HEK293 (cell line): ENCODE measurements around the gene UBE2J2.
A peak's percentile ranks its signal among the peaks of the same experiment; 100 is the strongest.

Experiments
- CTCF ChIA-PET: fragments of 350-600 bp; formaldehyde crosslinking; extraction: SDS; loops from one replicate; lab custom pipeline; 2021; ENCODE audit warnings: antibody characterized with exemption; lab: Yijun Ruan, JAX
- POLR2A ChIA-PET: fragments of 300-600 bp; formaldehyde crosslinking; extraction: SDS; loops from one replicate; lab custom pipeline; 2020; ENCODE audit warnings: antibody characterized with exemption, inconsistent platforms; lab: Yijun Ruan, JAX
- H3K27ac ChIP-seq: fragments of 200-500 bp; sonication (Bioruptor generic); 2 replicates; pipeline ENCODE4 v1.5.1; 2014; ENCODE audit warnings: low read depth, low read length, control low read depth, inconsistent platforms; ENCODE audit errors: extremely low read depth
- H3K36me3 ChIP-seq, 2 experiments: fragments of 200-500 bp in 1 of 2; sonication (Bioruptor generic) in 1 of 2; 1 replicate in 1 of 2; 2 replicates in 1 of 2; pipeline ENCODE4 v1.5.1; 2014 to 2017; ENCODE audit warnings: inconsistent platforms in 2 of 2, low read length in 2 of 2; ENCODE audit not compliant: control insufficient read depth in 2 of 2, insufficient read depth in 1 of 2
- H3K4me1 ChIP-seq: fragments of 200-500 bp; sonication (Bioruptor generic); 2 replicates; pipeline ENCODE4 v1.5.1; 2014; ENCODE audit warnings: mild to moderate bottlenecking, low read length, inconsistent platforms; ENCODE audit not compliant: control insufficient read depth, insufficient read depth
- H3K4me3 ChIP-seq: 2 replicates; pipeline ENCODE4 v1.5.1; 2011; ENCODE audit warnings: low read depth, mild to moderate bottlenecking, control low read depth, low read length, moderate library complexity
- H3K9me3 ChIP-seq: fragments of 200-500 bp; sonication (Bioruptor generic); 2 replicates; pipeline ENCODE4 v1.5.1; 2014; ENCODE audit warnings: low read depth, low read length, inconsistent platforms; ENCODE audit not compliant: control insufficient read depth, insufficient read depth
- SCRT1 ChIP-seq: fragments of 450-650 bp; formaldehyde crosslinking; IDR thresholded peaks from 2 replicates; pipeline ENCODE4 v1.5.1; 2016; ENCODE audit warnings: missing biosample characterization, missing genetic modification characterization, borderline replicate concordance
- SCRT2 ChIP-seq: fragments of 450-650 bp; formaldehyde crosslinking; IDR thresholded peaks from 2 replicates; pipeline ENCODE4 v1.5.1; 2016; ENCODE audit warnings: missing biosample characterization, missing genetic modification characterization
- YY1 ChIP-seq: fragments of 450-650 bp; formaldehyde crosslinking; IDR thresholded peaks from 2 replicates; pipeline ENCODE4 v1.5.1; 2018; ENCODE audit warnings: missing biosample characterization, missing genetic modification characterization
- ZBTB1 ChIP-seq: fragments of 450-650 bp; formaldehyde crosslinking; IDR thresholded peaks from 2 replicates; pipeline ENCODE4 v1.5.1; 2016; ENCODE audit warnings: missing biosample characterization, missing genetic modification characterization
- ZBTB7A ChIP-seq: fragments of 450-650 bp; formaldehyde crosslinking; IDR thresholded peaks from 2 replicates; pipeline ENCODE4 v1.5.1; 2016; ENCODE audit warnings: low read depth, missing biosample characterization, missing genetic modification characterization
- ZFHX2 ChIP-seq: fragments of 450-650 bp; formaldehyde crosslinking; conservative IDR thresholded peaks from 2 replicates; pipeline ENCODE4 v1.5.1; 2016; ENCODE audit warnings: missing biosample characterization, missing genetic modification characterization
- ZNF112 ChIP-seq: fragments of 450-650 bp; formaldehyde crosslinking; IDR thresholded peaks from 2 replicates; pipeline ENCODE4 v1.5.0; 2017; ENCODE audit warnings: missing biosample characterization, missing genetic modification characterization
- ZNF114 ChIP-seq: fragments of 450-650 bp; formaldehyde crosslinking; IDR thresholded peaks from 2 replicates; pipeline ENCODE4 v1.5.0; 2017; ENCODE audit warnings: missing biosample characterization, missing genetic modification characterization
- ZNF138 ChIP-seq: fragments of 450-650 bp; formaldehyde crosslinking; IDR thresholded peaks from 2 replicates; pipeline ENCODE4 v1.5.1; 2016; ENCODE audit warnings: missing biosample characterization, missing genetic modification characterization, borderline replicate concordance
- ZNF175 ChIP-seq: fragments of 450-650 bp; formaldehyde crosslinking; IDR thresholded peaks from 2 replicates; pipeline ENCODE4 v1.5.1; 2016; ENCODE audit warnings: missing biosample characterization, missing genetic modification characterization
- ZNF311 ChIP-seq: fragments of 450-650 bp; formaldehyde crosslinking; IDR thresholded peaks from 2 replicates; pipeline ENCODE4 v1.5.1; 2017; ENCODE audit warnings: missing biosample characterization, missing genetic modification characterization, borderline replicate concordance
- ZNF404 ChIP-seq: fragments of 450-650 bp; formaldehyde crosslinking; IDR thresholded peaks from 2 replicates; pipeline ENCODE4 v1.5.1; 2017; ENCODE audit warnings: missing biosample characterization, missing genetic modification characterization
- ZNF48 ChIP-seq: fragments of 450-650 bp; formaldehyde crosslinking; IDR thresholded peaks from 2 replicates; pipeline ENCODE4 v1.5.1; 2016; ENCODE audit warnings: missing biosample characterization, missing genetic modification characterization
- ZNF596 ChIP-seq: fragments of 450-650 bp; IDR thresholded peaks from 2 replicates; pipeline ENCODE4 v1.5.0; 2018; ENCODE audit warnings: missing biosample characterization, mild to moderate bottlenecking, missing genetic modification characterization, moderate library complexity
- ZNF600 ChIP-seq: fragments of 450-650 bp; formaldehyde crosslinking; IDR thresholded peaks from 2 replicates; pipeline ENCODE4 v1.5.1; 2016; ENCODE audit warnings: missing biosample characterization, missing genetic modification characterization
- ZNF624 ChIP-seq: fragments of 450-650 bp; formaldehyde crosslinking; IDR thresholded peaks from 2 replicates; pipeline ENCODE4 v1.5.1; 2017; ENCODE audit warnings: missing biosample characterization, missing genetic modification characterization
- TF ChIP-seq, protein P1 (sequence below): fragments of 450-650 bp; formaldehyde crosslinking; IDR thresholded peaks from 2 replicates; pipeline ENCODE4 v1.5.1; 2017; ENCODE audit warnings: missing biosample characterization, missing genetic modification characterization
- TF ChIP-seq, protein P2 (sequence below): IDR thresholded peaks from 2 replicates; pipeline ENCODE4 v1.6.1; 2011; ENCODE audit warnings: mild to moderate bottlenecking, low read depth, low read length, borderline replicate concordance
- TF ChIP-seq, protein P3 (sequence below): fragments of 450-650 bp; formaldehyde crosslinking; IDR thresholded peaks from 2 replicates; pipeline ENCODE4 v1.5.1; 2016; ENCODE audit warnings: missing biosample characterization, missing genetic modification characterization
- TF ChIP-seq, protein P4 (sequence below): fragments of 450-650 bp; formaldehyde crosslinking; optimal IDR thresholded peaks from 2 replicates; pipeline ENCODE3; 2016; ENCODE audit warnings: missing biosample characterization, mild to moderate bottlenecking, missing genetic modification characterization
- TF ChIP-seq, protein P5 (sequence below): fragments of 450-650 bp; formaldehyde crosslinking; IDR thresholded peaks from 2 replicates; pipeline ENCODE4 v1.5.1; 2016; ENCODE audit warnings: missing biosample characterization, missing genetic modification characterization
- TF ChIP-seq, protein P6 (sequence below): fragments of 450-650 bp; formaldehyde crosslinking; IDR thresholded peaks from 2 replicates; pipeline ENCODE4 v1.5.1; 2016; ENCODE audit warnings: missing biosample characterization, missing genetic modification characterization, borderline replicate concordance

UBE2J2 gene

DNA sequence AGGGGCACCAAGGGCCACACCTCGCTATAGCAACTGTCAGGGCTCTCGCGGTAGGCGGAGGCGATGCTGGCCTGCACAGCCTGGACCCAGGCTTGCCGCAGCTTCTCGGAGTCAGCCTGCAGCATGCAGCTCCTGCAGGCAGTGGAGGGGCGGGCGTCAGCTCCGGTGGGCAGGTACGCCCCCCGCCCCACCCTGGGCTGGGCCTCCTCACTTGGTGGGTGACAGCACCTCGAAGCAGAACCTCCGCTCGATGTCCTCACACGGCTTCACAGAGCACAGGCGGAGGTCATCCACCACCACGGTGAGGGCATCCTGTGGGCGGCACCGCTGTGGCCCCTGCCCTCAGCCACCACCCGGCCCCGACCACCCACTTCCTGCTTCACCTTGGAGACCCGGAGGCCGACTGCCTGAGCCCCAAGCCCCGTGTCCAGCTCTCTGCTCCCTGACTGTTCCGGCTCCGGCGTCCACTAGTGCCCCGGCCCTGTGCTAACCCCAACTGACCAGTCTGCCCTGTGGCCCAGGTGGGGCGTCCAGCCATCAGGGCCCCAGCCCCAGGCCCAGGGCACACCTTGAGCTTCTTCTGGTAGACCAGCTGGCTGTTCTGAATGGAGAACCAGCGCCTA, 24.3 kb upstream of the UBE2J2 start (continued):
- peak; percentile 96 for TF ChIP-seq ZBTB7A (tag by site-specific recombination)

DNA sequence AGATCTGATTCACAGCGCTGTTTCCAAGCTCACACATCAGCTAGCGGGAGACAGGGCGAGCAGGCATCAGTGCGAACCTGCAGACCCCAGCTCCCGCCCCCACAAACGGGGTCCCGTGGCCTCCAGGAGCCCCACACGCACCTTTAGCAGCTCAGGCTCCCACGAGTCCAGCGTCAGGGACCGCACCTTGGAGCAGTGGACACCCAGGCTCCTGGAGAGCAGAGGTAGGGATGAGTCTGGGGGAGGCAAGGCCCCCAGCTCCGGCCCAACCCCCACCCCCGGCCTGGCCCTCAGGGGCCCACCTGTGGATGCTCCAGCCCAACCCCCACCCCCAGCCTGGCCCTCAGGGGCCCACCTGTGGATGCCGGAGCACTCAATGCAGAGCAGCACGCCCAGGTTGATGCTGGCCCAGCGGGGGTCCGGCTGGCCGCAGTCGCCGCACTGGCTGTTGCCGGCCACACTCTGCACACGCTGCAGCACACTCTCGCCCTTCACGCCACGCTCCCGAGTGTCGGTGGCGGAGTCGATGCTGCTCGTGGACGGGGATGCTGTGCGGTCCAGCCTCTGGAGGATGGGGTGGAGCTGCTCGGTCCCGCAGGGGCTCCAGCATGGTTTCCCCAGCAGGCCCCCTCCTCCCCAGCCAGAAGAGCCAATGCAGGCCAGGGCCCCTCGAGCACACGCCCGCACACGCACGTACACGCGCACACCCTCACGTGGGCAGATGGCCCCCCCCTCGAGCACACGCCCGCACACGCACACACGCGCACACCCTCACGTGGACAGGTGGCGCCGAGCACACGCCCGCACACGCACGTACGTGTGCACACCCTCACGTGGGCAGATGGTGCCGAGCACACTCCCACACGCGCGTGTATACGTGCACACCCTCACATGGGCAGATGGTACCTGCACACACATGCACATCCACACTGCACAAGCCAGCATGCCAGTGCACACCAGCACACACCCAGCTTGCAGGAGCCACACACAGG, 22.7 kb upstream of the UBE2J2 start:
- Histone ChIP-seq H3K4me1 (no peaks in the 10 kb centered on the region), H3K4me3 (no peak overlapping the region), H3K9me3 (no peaks in the 10 kb centered on the region), H3K27ac (no peak overlapping the region), H3K36me3 (peaks cover 0 to 41% of the 10 kb centered on the region in 2 experiments; a peak in 2 of 3 replicates)
- CTCF ChIA-PET = interaction anchor here (0.7 kb wide), 1 partner anchor 174 kb away, joined by 3 read pairs; no protein-coding TSS in a partner anchor
- POLR2A ChIA-PET = no interaction called here
- TF ChIP-seq YY1 (tag by site-specific recombination) = no peak
- TF ChIP-seq ZNF596 (tag by site-specific recombination) = no peak
- TF ChIP-seq, protein P1, sequence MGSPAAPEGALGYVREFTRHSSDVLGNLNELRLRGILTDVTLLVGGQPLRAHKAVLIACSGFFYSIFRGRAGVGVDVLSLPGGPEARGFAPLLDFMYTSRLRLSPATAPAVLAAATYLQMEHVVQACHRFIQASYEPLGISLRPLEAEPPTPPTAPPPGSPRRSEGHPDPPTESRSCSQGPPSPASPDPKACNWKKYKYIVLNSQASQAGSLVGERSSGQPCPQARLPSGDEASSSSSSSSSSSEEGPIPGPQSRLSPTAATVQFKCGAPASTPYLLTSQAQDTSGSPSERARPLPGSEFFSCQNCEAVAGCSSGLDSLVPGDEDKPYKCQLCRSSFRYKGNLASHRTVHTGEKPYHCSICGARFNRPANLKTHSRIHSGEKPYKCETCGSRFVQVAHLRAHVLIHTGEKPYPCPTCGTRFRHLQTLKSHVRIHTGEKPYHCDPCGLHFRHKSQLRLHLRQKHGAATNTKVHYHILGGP (tag by site-specific recombination) = no peak
- no peak for TF ChIP-seq ZNF404
- TF ChIP-seq ZNF138 (tag by site-specific recombination) = no peak
- TF ChIP-seq SCRT2 (tag by site-specific recombination) = peak; percentile 74
- TF ChIP-seq ZNF114 = no peak
- TF ChIP-seq ZFHX2 (tag by site-specific recombination) = peak; percentile 70
- TF ChIP-seq, protein P2, sequence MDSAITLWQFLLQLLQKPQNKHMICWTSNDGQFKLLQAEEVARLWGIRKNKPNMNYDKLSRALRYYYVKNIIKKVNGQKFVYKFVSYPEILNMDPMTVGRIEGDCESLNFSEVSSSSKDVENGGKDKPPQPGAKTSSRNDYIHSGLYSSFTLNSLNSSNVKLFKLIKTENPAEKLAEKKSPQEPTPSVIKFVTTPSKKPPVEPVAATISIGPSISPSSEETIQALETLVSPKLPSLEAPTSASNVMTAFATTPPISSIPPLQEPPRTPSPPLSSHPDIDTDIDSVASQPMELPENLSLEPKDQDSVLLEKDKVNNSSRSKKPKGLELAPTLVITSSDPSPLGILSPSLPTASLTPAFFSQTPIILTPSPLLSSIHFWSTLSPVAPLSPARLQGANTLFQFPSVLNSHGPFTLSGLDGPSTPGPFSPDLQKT = no peak
- no peak for TF ChIP-seq ZNF48 (tag by site-specific recombination)
- TF ChIP-seq ZNF175 (tag by site-specific recombination) = no peak
- TF ChIP-seq ZBTB1 (tag by site-specific recombination) = no peak
- TF ChIP-seq, protein P3, sequence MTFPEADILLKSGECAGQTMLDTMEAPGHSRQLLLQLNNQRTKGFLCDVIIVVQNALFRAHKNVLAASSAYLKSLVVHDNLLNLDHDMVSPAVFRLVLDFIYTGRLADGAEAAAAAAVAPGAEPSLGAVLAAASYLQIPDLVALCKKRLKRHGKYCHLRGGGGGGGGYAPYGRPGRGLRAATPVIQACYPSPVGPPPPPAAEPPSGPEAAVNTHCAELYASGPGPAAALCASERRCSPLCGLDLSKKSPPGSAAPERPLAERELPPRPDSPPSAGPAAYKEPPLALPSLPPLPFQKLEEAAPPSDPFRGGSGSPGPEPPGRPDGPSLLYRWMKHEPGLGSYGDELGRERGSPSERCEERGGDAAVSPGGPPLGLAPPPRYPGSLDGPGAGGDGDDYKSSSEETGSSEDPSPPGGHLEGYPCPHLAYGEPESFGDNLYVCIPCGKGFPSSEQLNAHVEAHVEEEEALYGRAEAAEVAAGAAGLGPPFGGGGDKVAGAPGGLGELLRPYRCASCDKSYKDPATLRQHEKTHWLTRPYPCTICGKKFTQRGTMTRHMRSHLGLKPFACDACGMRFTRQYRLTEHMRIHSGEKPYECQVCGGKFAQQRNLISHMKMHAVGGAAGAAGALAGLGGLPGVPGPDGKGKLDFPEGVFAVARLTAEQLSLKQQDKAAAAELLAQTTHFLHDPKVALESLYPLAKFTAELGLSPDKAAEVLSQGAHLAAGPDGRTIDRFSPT = peak; percentile 58; the same call in 1 of the 2 replicates
- TF ChIP-seq ZNF624 = no peak
- TF ChIP-seq ZNF311 (tag by site-specific recombination) = no peak
- TF ChIP-seq, protein P4, sequence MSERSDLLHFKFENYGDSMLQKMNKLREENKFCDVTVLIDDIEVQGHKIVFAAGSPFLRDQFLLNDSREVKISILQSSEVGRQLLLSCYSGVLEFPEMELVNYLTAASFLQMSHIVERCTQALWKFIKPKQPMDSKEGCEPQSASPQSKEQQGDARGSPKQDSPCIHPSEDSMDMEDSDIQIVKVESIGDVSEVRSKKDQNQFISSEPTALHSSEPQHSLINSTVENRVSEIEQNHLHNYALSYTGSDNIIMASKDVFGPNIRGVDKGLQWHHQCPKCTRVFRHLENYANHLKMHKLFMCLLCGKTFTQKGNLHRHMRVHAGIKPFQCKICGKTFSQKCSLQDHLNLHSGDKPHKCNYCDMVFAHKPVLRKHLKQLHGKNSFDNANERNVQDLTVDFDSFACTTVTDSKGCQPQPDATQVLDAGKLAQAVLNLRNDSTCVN = peak; percentile 30
- TF ChIP-seq, protein P5, sequence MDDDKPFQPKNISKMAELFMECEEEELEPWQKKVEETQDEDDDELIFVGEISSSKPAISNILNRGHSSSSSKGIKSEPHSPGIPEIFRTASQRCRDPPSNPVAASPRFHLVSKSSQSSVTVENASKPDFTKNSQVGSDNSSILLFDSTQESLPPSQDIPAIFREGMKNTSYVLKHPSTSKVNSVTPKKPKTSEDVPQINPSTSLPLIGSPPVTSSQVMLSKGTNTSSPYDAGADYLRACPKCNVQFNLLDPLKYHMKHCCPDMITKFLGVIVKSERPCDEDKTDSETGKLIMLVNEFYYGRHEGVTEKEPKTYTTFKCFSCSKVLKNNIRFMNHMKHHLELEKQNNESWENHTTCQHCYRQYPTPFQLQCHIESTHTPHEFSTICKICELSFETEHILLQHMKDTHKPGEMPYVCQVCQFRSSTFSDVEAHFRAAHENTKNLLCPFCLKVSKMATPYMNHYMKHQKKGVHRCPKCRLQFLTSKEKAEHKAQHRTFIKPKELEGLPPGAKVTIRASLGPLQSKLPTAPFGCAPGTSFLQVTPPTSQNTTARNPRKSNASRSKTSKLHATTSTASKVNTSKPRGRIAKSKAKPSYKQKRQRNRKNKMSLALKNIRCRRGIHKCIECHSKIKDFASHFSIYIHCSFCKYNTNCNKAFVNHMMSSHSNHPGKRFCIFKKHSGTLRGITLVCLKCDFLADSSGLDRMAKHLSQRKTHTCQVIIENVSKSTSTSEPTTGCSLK = no peak
- 0 out of 2 replicates have a peak, but pooled peaks have one; percentile 17 for TF ChIP-seq ZNF600 (tag by site-specific recombination)
- TF ChIP-seq, protein P6, sequence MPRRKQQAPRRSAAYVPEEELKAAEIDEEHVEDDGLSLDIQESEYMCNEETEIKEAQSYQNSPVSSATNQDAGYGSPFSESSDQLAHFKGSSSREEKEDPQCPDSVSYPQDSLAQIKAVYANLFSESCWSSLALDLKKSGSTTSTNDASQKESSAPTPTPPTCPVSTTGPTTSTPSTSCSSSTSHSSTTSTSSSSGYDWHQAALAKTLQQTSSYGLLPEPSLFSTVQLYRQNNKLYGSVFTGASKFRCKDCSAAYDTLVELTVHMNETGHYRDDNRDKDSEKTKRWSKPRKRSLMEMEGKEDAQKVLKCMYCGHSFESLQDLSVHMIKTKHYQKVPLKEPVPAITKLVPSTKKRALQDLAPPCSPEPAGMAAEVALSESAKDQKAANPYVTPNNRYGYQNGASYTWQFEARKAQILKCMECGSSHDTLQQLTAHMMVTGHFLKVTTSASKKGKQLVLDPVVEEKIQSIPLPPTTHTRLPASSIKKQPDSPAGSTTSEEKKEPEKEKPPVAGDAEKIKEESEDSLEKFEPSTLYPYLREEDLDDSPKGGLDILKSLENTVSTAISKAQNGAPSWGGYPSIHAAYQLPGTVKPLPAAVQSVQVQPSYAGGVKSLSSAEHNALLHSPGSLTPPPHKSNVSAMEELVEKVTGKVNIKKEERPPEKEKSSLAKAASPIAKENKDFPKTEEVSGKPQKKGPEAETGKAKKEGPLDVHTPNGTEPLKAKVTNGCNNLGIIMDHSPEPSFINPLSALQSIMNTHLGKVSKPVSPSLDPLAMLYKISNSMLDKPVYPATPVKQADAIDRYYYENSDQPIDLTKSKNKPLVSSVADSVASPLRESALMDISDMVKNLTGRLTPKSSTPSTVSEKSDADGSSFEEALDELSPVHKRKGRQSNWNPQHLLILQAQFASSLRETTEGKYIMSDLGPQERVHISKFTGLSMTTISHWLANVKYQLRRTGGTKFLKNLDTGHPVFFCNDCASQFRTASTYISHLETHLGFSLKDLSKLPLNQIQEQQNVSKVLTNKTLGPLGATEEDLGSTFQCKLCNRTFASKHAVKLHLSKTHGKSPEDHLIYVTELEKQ (tag by site-specific recombination) = no peak
- TF ChIP-seq ZNF112 (tag by site-specific recombination) = no peak
- TF ChIP-seq SCRT1 = peak; percentile 81
